Kidney (tissue), 14 donors: ENCODE measurements around the gene TOP2B. TPM values are rescaled to one million over a fixed set of nuclear protein-coding genes. Genes with fewer than 3 reads are reported as not detected.

Experiments
- DNase-seq, 5 donors: peaks; one replicate each; pipeline ENCODE4 v3.0.0-alpha.2; 2013 to 2020
- FAIRE-seq: peaks from 2 replicates; lab custom pipeline; 2012; peaks lifted over from hg19 to GRCh38; lab: Jason Lieb, UNC
- H3K27ac ChIP-seq, 2 donors: one replicate each; pipeline ENCODE4 v1.7.0; 2013; ENCODE audit warnings: low read depth in 2 of 2, low read length in 2 of 2, inconsistent platforms in 1 of 2
- H3K27me3 ChIP-seq: one replicate; pipeline ENCODE4 v1.7.1; 2013; ENCODE audit warnings: low read length, inconsistent platforms; ENCODE audit not compliant: control insufficient read depth, insufficient read depth
- H3K36me3 ChIP-seq, 3 donors: one replicate each; pipeline versions ENCODE4 v1.7.0 to v1.7.1; 2013; ENCODE audit warnings: low read length in 3 of 3, control low read depth in 1 of 3, inconsistent platforms in 1 of 3; ENCODE audit not compliant: insufficient read depth in 3 of 3, control insufficient read depth in 2 of 3
- H3K4me1 ChIP-seq, 3 donors: one replicate each; pipeline versions ENCODE4 v1.7.0 to v1.7.1; 2013; ENCODE audit warnings: low read length in 3 of 3, inconsistent platforms in 1 of 3, low read depth in 1 of 3; ENCODE audit not compliant: control insufficient read depth in 2 of 3, insufficient read depth in 2 of 3
- H3K4me3 ChIP-seq, 3 donors: one replicate each; pipeline versions ENCODE4 v1.7.0 to v1.8.1; 2013; ENCODE audit warnings: low read length in 3 of 3, control low read depth in 1 of 3, inconsistent platforms in 1 of 3
- H3K9ac ChIP-seq, 3 donors: one replicate each; pipeline versions ENCODE4 v1.7.0 to v1.7.1; 2013; ENCODE audit warnings: low read length in 3 of 3, control low read depth in 1 of 3, inconsistent platforms in 1 of 3
- H3K9me3 ChIP-seq, 3 donors: one replicate each; pipeline versions ENCODE4 v1.7.0 to v1.7.1; 2013; ENCODE audit warnings: low read length in 3 of 3, control low read depth in 1 of 3, inconsistent platforms in 1 of 3; ENCODE audit not compliant: control insufficient read depth in 2 of 3, insufficient read depth in 1 of 3
- intact Hi-C: fragments of 100-400 bp; cut with DNase I; formaldehyde crosslinking; loops from one replicate; pipeline ENCODE4 v1.11.1; 2022
- polyA plus RNA-seq: library from polyadenylated mRNA; stranded (reverse); fragments of 350-450 nt; fragmentation: Illumina TruSeq; extraction: RNeasy Lipid Tissue Mini Kit (QIAGEN cat#74804); gene quantifications from one replicate; pipeline ENCODE4 v1.2.3, GENCODE V29; 2014; ENCODE audit warnings: low read depth, low replicate concordance; ENCODE audit not compliant: insufficient read depth
- total RNA-seq: library from RNA; stranded (reverse); fragmentation: NEBNext Ultra II Directional; extraction: Animal tissue kit (Norgen Biotek cat#: 25700); gene quantifications from one replicate; pipeline ENCODE4 v1.2.1, GENCODE V29; 2021
- TF ChIP-seq, protein P1 (sequence below): IDR thresholded peaks from 3 replicates; pipeline ENCODE4 v1.5.1; 2012; ENCODE audit warnings: mild to moderate bottlenecking, moderate library complexity, borderline replicate concordance; ENCODE audit not compliant: insufficient read depth; ENCODE audit errors: extremely low read depth
- donor health status: control.
- donor health status: control.
- donor health status: control.
- donor health status: control.
- donor health status: control.
- donor health status: DM: yes; HTN: yes; CAD: no.
- donor health status: Normal renal cell carcinoma (clear cell type).

Gene TOP2B
- total and polyA plus RNA-seq, 2 donors from 2014 or later = 55.0 to 109 TPM

DNA sequence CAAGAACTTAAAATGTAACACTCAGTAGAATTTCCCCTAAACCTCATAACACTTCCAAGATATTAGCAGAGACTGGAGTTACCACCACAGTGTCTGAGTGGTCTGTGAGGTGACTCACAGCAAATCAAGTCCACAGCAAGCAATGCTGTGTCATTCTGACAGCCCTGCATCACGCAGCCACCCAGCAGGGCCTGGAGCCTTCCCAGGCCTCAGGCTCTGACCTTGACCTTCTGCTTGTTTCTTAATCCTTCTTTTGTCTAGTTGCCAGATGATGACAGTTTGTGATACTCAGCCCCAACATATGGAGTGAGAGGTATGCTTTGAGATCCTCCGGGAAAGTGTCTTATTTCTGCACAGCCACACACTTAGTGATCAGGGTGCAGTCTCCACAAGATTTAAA lies 82.5 kb downstream of the TOP2B start:
- Histone ChIP-seq H3K9me3 (no peaks in the 10 kb centered on the region), H3K4me3 (no peak overlapping the region), H3K9ac (no peak overlapping the region), H3K4me1 (peaks cover 0 to 2% (median 0%) of the 10 kb centered on the region in 3 donors), H3K27ac (no peak overlapping the region), H3K36me3 (peaks cover 3 to 14% (median 11%) of the 10 kb centered on the region in 3 donors), H3K27me3 (no peaks in the 10 kb centered on the region)
- intact Hi-C loops = no loop called here
- FAIRE-seq = no peak
- no peak for DNase-seq
- TF ChIP-seq, protein P1, sequence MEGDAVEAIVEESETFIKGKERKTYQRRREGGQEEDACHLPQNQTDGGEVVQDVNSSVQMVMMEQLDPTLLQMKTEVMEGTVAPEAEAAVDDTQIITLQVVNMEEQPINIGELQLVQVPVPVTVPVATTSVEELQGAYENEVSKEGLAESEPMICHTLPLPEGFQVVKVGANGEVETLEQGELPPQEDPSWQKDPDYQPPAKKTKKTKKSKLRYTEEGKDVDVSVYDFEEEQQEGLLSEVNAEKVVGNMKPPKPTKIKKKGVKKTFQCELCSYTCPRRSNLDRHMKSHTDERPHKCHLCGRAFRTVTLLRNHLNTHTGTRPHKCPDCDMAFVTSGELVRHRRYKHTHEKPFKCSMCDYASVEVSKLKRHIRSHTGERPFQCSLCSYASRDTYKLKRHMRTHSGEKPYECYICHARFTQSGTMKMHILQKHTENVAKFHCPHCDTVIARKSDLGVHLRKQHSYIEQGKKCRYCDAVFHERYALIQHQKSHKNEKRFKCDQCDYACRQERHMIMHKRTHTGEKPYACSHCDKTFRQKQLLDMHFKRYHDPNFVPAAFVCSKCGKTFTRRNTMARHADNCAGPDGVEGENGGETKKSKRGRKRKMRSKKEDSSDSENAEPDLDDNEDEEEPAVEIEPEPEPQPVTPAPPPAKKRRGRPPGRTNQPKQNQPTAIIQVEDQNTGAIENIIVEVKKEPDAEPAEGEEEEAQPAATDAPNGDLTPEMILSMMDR = no peak

DNA sequence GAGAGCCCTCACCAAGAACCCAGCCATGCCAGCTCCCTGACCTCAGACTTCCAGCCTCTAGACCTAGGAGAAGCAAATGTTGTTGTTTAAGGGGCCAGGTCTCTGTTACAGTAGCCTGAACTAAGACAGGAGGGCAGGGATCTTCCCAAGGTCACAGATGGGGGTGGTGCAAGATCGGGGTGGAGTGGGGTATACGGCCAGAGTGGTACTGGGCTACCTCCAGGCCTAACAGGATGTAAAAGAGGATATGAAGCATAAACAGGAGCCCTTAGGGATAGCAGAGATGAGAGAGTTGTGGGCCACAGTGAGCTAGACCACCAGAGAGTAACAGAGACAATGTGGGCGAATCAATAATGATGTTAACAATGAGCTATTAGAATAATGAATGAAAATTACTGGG lies 82.9 kb downstream of the TOP2B start:
- intact Hi-C loops = no loop called here
- H3K27ac ChIP-seq = no peak overlapping the region
- peaks cover 0 to 2% (median 0%) of the 10 kb centered on the region in 3 donors for H3K4me1 ChIP-seq
- TF ChIP-seq, protein P1 = no peak
- no peaks in the 10 kb centered on the region for H3K27me3 ChIP-seq
- H3K9ac ChIP-seq = no peak overlapping the region
- no peak overlapping the region for H3K4me3 ChIP-seq
- no peaks in the 10 kb centered on the region for H3K9me3 ChIP-seq
- DNase-seq = no peak
- peaks cover 3 to 14% (median 11%) of the 10 kb centered on the region in 3 donors for H3K36me3 ChIP-seq
- no peak for FAIRE-seq

DNA sequence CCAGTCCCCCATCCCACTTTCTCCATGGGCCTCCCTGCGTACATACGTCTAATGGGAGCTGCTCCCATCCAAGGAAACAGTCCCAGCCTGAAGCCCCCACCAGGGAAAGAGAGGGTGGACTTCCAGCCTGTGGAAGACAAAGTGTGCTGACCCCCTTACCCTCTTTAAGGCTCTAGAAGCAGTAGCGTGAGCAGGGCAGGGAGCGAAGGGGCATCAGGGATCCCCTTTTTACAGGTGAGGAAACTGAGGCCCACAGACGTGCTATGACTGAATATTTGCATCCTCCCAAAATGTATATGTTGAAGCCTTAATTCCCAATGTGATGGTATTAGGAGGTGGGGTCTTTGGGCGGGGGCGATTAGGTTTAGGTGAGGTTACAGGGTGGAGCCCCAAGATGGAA lies 83.4 kb downstream of the TOP2B start:
- H3K4me3 ChIP-seq = no peak overlapping the region
- FAIRE-seq (no peak), DNase-seq (no peak)
- peaks cover 0 to 2% (median 0%) of the 10 kb centered on the region in 3 donors for H3K4me1 ChIP-seq
- no peaks in the 10 kb centered on the region for H3K27me3 ChIP-seq
- no peaks in the 10 kb centered on the region for H3K9me3 ChIP-seq
- H3K9ac ChIP-seq = no peak overlapping the region
- peaks cover 3 to 14% (median 11%) of the 10 kb centered on the region in 3 donors for H3K36me3 ChIP-seq
- TF ChIP-seq, protein P1 = no peak
- intact Hi-C loops = no loop called here
- no peak overlapping the region for H3K27ac ChIP-seq

DNA sequence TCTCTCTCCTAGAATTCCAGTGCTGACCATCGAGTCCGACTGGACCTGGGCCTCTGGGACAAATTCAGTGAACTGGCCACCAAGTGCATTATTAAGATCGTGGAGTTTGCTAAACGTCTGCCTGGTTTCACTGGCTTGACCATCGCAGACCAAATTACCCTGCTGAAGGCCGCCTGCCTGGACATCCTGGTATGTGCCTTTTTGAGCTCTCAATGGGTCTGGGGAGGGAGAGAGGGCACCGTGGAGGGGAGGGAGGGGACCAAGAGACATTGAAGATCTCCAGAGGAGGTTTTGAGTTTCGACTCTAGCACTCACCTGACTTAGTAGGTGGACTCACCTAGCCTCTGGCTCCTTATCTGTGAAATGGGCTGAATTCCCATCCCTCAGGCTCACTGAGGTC lies 84.2 kb downstream of the TOP2B start:
- Histone ChIP-seq H3K9ac (no peak overlapping the region), H3K4me3 (no peak overlapping the region), H3K9me3 (no peaks in the 10 kb centered on the region), H3K4me1 (peaks cover 0 to 2% (median 0%) of the 10 kb centered on the region in 3 donors), H3K27ac (no peak overlapping the region), H3K27me3 (no peaks in the 10 kb centered on the region), H3K36me3 (peaks cover 3 to 14% (median 11%) of the 10 kb centered on the region in 3 donors)
- TF ChIP-seq, protein P1 = no peak
- DNase-seq (peak in 1 of 5 donors; percentile 5), FAIRE-seq (no peak)
- intact Hi-C loops = no loop called here
